Measurements from ENCODE around the gene TPSG1. TPM values are rescaled to one million over a fixed set of nuclear protein-coding genes. Genes with fewer than 3 reads are reported as not detected.

The TPSG1 gene
- total and polyA plus RNA-seq, 2 experiments from 2014 or later, result 0.77 TPM; not detected in 1

DNA sequence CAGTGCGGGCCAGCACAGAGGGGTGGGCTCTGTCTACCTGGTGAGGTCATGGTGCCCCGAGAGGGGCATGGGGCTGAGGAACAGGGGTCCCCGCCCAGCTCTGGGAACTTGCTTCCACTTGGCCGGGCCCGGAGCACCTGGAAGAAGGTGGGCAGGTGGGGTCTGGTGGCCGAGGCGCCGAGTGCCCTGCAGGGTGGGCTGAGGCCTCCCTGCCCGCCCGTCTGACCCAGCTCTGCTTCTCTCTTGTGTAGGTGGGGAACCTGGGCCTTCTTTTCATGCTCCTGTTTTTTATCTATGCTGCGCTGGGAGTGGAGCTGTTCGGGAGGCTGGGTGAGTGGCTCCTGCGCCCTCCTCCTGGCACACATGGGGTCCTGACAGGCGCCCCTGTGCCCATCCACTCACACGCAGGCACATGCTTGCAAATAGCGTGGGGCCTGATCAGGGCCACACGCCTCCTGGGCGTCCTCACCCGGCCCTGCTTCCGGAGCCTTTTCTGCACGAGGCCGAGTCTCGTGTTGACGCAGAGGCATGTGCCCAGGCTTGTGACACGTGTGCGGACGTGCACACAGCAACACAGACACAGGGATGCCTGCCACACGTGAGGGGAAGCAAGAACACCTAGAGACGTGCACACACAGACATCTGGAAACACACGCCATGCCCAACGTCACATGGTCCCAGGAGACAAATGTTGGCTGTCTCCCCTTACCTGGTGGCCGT lies 8.2 kb downstream of the TPSG1 start:
- TF ChIP-seq, protein P1, sequence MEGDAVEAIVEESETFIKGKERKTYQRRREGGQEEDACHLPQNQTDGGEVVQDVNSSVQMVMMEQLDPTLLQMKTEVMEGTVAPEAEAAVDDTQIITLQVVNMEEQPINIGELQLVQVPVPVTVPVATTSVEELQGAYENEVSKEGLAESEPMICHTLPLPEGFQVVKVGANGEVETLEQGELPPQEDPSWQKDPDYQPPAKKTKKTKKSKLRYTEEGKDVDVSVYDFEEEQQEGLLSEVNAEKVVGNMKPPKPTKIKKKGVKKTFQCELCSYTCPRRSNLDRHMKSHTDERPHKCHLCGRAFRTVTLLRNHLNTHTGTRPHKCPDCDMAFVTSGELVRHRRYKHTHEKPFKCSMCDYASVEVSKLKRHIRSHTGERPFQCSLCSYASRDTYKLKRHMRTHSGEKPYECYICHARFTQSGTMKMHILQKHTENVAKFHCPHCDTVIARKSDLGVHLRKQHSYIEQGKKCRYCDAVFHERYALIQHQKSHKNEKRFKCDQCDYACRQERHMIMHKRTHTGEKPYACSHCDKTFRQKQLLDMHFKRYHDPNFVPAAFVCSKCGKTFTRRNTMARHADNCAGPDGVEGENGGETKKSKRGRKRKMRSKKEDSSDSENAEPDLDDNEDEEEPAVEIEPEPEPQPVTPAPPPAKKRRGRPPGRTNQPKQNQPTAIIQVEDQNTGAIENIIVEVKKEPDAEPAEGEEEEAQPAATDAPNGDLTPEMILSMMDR (IDR thresholded peaks at IDR 0.05; ENCODE audit: low read depth, low read length), result no peak
- Histone ChIP-seq H3K27me3 (no peaks in the 10 kb centered on the region), H3K4me1 (ENCODE audit: low read depth) (no peaks in the 10 kb centered on the region), H3K9me3 (ENCODE audit: low read depth) (no peaks in the 10 kb centered on the region), H3K27ac (no peak overlapping the region), H3K36me3 (no peaks in the 10 kb centered on the region), H3K4me3 (no peak overlapping the region)
- no peak for DNase-seq (ENCODE audit: low read depth in 1 of 2, low spot score in 1 of 2)

DNA sequence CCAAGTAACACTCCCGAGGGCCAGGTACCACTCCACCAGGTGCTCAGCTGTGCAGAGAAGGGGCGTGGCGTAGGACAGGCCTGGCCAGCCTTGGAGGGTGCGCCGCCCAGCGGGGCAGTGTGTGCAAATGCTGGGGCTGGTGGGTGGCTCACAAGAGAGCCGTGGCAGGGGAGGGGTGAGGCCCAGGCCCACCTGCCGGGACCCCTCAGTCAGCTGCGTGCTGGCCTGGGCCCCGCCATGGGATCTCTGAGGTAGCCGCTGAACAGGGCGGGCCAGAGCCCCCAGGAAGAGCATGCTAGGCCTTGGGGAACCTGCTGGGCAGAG lies 8.8 kb downstream of the TPSG1 start:
- Histone ChIP-seq H3K4me3 (no peak overlapping the region), H3K4me1 (ENCODE audit: low read depth) (no peaks in the 10 kb centered on the region), H3K36me3 (no peaks in the 10 kb centered on the region), H3K9me3 (ENCODE audit: low read depth) (no peaks in the 10 kb centered on the region), H3K27ac (no peak overlapping the region), H3K27me3 (no peaks in the 10 kb centered on the region)
- TF ChIP-seq, protein P1 (IDR thresholded peaks at IDR 0.05; ENCODE audit: low read depth, low read length), result no peak
- no peak for DNase-seq (ENCODE audit: low read depth in 1 of 2, low spot score in 1 of 2)

DNA sequence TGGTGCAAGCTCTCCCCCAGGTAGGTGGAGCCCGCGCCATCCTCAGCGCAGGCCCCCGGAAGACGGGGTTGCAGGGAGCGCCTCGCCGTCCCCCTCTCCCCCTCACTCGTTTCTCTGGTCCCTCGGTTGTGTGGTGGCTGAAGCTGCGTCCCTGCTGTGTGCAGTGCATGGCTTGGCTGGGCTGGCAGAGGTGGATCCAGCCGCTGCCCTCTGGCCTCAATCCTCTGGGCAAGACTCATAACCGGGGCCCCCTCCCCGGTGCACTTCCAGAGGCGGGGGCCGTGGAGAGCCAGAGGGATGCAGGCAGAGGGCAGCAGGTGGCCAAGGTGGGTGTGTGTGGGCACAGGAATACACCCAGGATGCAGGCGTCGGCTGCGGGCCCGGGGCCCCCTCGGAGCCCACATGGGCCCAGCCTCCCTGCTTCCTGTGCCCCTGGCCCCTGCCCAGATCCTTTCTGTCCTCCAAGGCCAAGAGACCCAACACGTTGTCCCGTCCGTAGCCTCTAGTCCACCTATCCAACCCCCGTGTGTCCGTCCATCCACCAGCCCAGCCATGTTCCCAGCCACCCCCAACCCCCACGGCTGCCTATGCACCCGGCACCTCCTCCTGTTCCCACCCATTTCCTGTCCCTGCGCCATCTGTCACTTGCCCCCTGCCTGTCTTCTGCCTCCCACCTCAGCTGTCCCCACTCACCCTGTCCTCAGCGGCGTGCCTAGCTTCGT lies 9.3 kb downstream of the TPSG1 start:
- no peaks in the 10 kb centered on the region for H3K4me1 ChIP-seq (ENCODE audit: low read depth)
- H3K36me3 ChIP-seq, result no peaks in the 10 kb centered on the region
- no peaks in the 10 kb centered on the region for H3K9me3 ChIP-seq (ENCODE audit: low read depth)
- DNase-seq (ENCODE audit: low read depth in 1 of 2, low spot score in 1 of 2), result no peak
- TF ChIP-seq, protein P1 (IDR thresholded peaks at IDR 0.05; ENCODE audit: low read depth, low read length), result no peak
- H3K27ac ChIP-seq, result no peak overlapping the region
- H3K27me3 ChIP-seq, result no peaks in the 10 kb centered on the region
- no peak overlapping the region for H3K4me3 ChIP-seq

DNA sequence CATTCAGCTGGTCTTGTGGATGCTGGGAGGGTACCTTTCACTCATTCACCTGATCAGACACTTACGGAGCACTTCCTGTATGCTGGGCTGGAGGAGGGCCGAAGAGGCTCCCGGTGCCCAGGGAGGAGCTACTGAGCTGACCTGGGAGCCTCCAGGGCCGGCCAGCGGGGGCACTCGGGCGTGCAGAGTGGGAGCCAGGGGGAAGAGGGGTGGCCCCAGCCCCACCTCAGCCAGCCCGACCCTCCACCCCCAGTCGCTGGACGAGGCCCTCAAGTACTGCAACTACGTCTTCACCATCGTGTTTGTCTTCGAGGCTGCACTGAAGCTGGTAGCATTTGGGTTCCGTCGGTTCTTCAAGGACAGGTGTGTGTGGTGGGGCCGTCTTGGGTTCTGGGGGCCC lies 10.3 kb downstream of the TPSG1 start:
- TF ChIP-seq, protein P1 (IDR thresholded peaks at IDR 0.05; ENCODE audit: low read depth, low read length), result no peak
- Histone ChIP-seq H3K27me3 (no peaks in the 10 kb centered on the region), H3K9me3 (ENCODE audit: low read depth) (no peaks in the 10 kb centered on the region), H3K36me3 (peaks cover 2% of the 10 kb centered on the region), H3K27ac (no peak overlapping the region), H3K4me1 (ENCODE audit: low read depth) (no peaks in the 10 kb centered on the region), H3K4me3 (no peak overlapping the region)
- DNase-seq (ENCODE audit: low read depth in 1 of 2, low spot score in 1 of 2), result no peak

DNA sequence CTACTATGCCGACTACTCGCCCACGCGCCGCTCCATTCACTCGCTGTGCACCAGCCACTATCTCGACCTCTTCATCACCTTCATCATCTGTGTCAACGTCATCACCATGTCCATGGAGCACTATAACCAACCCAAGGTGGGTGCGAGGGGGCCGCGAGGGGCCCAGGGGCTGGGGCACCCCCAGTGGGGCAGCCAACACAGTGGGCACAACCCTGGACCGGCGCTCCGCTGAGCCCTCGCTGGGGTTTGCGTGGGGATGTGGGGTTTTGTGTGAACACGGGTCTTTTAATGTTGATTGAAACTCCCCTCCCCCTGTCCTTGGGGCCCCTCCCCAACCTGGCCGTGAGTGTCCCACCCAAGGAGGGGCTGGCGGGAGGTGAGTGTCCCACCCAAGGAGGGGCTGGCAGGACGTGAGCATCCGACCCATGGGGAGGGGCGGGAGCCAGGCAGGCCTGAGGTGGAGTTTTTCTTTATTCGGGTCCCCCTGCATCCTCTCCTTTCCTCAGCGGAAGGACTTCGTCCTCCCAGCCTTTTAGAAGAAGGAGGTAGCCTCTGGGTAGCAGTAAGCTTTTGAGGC lies 11.2 kb downstream of the TPSG1 start:
- no peak overlapping the region for H3K27ac ChIP-seq
- H3K4me1 ChIP-seq (ENCODE audit: low read depth), result no peaks in the 10 kb centered on the region
- no peak for DNase-seq (ENCODE audit: low read depth in 1 of 2, low spot score in 1 of 2)
- TF ChIP-seq, protein P1 (IDR thresholded peaks at IDR 0.05; ENCODE audit: low read depth, low read length), result no peak
- H3K36me3 ChIP-seq, result peaks cover 2% of the 10 kb centered on the region
- no peaks in the 10 kb centered on the region for H3K9me3 ChIP-seq (ENCODE audit: low read depth)
- no peak overlapping the region for H3K4me3 ChIP-seq
- H3K27me3 ChIP-seq, result no peaks in the 10 kb centered on the region
